22Rv1 (cell line): ENCODE results near the gene CCDC174.

ENCODE experiments used
- CTCF ChIP-seq: fragments of 450-650 bp; IDR thresholded peaks from 2 replicates; pipeline ENCODE4 v1.5.1; 2017; ENCODE audit warnings: mild to moderate bottlenecking
- ZFX ChIP-seq: fragments of 450-650 bp; IDR thresholded peaks from 2 replicates; pipeline ENCODE4 v1.6.1; 2017; ENCODE audit warnings: antibody characterized with exemption, borderline replicate concordance

GRCh38 chr3:14699643-14700042 lies 48.1 kb downstream of the CCDC174 start:
- TF ChIP-seq CTCF = no peak
- TF ChIP-seq ZFX = no peak
